ENCODE data around the gene DNAJC21.
"Not testable (repeated sequence)": the region's sequence is repeated elsewhere in the genome, so short reads cannot be mapped to it uniquely, and the experiment has no call there.

The DNAJC21 gene

DNA sequence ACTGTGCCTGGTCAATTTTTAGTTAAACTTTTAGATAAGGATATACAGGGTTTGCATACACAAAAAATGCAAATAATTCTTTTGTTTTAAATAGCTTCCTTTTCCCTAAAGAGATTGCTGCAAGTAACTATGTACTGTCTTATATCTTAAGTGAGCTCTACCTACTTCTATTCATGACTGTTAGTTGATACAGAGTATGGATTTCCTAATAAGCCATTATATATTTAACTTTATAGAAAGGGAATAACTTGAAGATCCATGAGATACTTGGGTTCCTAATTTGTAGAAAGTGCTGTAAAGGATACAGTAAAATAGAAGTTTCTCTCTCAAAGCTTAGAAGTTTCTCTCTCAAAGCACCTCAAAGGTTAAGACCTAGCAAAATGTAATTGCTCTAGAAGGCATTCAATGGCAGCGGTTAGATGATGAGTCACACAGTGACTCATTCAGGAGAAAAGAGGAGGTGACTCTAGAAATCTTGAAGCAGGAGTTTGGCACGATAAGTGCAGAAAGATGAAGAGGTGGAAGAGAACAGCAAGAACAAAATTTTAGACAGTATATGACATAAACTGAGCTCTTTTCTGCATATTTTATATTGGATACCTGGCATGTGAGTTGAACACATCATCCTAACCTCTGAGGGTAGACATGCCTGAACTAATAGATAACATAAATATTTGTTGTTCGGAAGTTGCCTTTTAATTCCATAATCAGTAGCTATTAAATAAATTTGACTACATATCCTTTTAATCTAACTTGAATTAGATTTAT lies 5.5 kb upstream of the DNAJC21 start:
- DNase-seq = peak; percentile 43

DNA sequence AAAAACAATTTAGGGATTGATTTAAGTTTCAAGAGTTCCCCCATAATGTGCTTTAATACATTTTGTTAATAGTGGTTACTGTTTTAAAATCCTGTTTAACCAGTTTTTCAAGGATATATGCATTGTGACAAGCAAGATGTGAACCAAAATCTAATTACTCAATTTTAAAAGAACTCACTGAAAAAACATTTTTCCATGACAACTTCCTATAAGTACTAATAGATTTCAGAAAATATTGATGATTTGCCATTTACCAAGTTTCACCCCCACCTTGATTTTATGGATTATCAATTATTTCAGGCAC lies 4.9 kb upstream of the DNAJC21 start:
- DNase-seq = no peak

DNA sequence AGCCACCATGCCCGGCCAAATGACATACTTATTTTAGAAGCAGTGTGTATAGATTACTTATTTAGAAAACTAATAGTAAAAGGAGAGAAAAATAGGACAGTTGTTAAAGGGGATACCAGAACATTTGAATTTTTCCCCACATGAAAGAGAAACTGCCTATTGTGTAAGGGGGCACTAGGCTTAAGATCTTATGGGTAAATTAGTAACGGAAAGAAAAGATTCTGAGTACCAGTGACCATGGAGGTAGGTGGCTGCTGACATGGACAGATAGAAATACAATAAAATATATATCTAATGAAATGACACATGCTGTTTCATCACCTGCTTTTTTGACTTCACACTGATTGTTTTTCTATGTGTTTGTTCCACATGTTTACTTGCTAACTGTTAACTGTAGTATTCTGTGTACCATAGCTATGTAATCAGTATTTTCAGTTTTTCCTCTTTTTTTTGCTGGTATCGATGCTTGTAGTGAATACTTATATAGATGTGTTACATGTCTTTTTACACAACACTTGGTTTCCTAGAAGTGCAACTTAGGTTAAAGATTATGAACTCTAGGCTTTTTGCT lies 3.0 kb upstream of the DNAJC21 start:
- no peak for DNase-seq

DNA sequence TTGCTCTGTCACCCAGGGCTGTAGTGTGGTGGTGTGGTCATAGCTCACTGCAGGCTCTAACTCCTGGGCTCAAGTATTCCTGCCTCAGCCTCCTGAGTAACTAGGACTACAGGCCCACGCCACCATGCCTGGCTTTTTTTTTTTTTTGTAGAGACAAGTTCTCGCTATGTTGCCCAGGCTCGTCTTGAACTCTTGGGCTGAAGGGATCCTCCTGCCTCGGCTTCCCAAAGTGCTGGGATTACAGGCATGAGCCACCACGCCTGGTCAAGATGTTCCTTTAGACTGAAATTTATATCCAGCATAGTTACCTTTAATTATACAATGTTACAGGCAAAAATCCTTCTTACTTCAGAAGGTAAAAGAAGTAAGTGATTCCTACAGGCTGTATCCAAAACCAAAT lies 1.6 kb upstream of the DNAJC21 start:
- DNase-seq = no peak

DNA sequence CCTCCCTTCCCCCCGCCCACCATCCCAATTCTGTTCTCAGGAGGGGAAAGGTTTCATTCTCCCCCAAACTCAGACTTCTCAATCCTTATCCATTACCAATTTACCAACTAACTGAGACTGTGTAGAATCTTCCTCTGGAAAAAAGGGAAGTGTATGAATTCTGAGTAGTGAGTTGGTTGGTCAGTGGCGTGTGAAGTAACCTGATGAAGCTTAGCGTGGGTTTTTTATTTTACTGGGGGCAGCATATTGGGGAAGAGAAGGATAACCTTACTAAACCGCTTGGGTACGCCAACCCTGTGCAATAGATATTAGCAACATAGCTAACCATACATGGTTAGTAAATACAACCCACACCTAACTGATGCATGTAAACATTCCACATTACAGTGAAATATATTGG lies 1.1 kb upstream of the DNAJC21 start:
- DNase-seq = no peak

DNA sequence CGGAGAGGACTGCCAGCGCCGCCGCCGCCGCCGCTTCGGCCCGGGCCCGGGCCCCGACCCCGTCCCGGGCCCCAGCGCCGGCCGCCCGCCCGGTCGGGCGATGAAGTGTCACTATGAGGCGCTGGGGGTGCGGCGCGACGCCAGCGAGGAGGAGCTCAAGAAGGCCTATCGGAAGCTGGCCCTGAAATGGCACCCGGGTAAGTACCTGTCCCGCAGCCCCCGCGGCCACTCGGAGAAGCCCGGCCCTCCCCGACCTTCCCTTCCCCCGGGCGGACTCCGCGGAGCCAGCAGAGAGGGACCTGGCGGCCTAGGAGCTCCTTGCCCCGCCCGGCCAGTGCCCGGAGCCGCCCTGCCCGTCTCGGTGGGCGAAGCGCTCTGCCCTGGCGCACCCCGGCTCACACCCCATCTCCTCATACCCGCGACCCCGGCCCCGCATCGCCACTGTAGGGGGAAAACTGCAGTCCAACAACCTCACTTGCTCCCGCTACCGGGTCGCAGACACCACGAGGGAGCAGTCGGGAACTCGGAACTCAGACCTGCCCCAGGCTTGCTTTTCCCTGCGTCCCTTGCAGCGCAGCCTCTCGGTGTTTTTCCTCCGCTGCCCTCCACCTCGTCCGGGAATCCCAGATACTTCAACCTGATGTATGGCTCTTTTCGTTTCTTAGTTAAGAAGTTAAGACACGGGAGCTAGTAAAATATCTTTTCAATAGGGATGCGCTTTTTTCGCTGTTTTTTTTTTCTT lies 532 bp downstream of the DNAJC21 start:
- DNase-seq = peak; percentile 85

DNA sequence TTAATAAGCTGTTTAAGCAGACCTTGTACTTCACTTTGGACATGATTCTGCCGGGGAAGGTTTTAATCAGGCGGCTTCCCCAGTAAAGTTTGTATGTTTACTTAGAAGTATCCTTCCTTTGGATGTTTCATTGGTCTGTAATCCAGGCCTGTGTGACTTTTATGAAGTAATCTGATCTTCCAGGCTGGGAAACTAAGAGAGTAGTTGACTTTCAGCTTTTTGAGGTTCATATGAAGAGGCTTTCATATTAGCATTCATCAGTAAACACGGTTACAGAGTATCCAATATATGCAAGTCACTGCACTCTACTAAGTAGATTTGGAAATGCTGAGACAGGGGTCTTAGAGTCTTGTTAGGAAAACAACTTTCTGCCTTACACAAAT lies 1.1 kb downstream of the DNAJC21 start:
- no peak for DNase-seq

DNA sequence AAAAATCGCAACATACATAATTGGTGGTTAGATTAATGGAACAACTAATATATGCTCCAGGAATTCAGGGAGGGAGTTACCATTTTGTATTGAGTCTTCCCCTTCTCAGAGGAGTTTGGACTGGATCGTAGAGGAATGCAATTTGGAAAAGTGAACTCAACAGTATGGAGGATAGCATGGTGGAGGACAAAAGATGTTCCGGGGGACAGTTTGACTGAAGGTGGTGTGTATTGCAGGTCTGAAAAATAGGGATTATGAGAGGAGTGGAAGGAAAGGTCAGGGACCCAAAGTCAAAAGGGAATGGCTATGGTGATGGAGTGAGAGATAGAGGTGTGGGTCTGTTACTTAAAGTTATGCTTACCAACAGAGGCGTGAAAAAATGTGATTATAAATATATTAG lies 1.5 kb downstream of the DNAJC21 start:
- no peak for DNase-seq

DNA sequence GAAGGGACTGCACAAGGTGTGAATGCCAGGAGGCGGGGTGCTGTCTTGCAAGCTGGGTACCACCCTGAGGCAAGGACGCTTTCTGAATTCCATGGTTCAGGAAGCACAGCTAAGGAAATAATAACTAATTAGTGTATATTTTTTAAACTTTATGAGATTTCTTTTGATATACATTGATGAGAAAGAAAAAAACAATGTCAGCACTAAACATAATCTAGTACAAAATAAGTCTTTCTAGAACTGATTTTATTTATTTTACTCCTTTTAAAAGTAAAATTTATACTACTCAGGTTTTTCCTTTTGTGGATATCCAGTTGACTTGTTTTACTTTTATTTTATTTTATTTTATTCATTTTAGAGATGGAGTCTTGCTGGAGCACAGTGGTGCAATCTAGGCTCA lies 3.6 kb downstream of the DNAJC21 start:
- DNase-seq = no peak

DNA sequence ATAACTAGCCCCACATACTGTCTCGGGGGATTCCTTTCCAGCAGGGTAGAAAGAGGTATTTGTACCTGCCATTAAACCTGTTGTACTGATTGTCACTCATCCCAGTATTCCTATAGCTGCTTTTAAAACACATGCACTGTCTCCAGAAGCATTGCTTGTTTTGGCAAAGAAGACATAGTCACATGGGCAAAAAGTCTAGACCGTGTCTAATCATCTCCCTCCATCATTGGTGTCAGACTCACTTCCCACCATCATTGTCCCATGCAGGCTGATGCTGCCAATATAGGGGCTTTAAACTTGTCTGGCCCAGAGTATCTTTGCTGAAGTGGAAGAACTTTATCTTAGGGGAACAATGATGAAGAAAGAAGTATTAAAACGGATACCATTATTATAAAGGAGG lies 12.6 kb downstream of the DNAJC21 start:
- DNase-seq = no peak

DNA sequence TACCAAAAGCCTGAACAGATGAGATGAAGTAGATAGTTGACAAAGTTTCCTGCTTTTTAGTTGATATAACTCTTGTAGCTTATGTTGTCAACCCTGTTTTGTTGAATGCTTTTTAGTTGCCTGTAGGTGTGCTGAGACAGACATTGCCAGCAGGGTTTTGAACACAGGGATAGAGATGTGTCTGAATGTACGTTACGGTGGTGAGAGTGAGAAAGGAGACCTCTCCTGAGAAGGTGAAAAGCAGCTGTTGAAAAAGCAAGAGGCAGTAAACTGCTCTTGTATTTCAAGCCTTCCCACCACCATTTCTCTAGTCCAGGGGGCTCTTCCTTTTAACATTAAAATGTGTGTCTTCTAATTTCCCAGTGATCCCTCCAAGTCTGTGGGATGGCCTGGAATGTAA lies 14.7 kb downstream of the DNAJC21 start:
- no peak for DNase-seq

DNA sequence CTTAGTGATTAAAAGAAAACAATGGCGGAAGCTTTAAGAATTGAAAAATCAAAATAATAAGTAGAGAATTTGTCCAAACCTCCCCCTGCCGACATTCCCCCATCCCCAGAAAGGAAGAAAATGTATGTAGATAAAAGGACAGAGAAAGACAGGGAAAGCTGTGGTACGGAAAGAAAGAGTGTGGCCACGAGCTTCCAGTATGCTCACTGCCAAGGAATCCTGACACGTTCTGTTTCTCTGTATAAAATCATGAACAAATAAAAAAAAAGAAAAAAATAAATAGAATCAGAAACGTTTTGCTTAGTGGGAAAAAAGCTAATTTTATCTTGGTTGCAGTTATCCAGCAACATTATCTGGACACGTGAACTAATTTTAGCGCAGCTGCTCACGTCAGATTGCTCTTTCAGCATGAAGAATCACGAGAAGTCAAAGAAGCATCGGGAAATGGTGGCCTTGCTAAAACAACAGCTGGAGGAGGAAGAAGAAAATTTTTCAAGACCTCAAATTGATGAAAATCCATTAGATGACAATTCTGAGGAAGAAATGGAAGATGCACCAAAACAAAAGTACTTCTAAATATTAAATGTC lies 15.2 kb downstream of the DNAJC21 start:
- DNase-seq = no peak

DNA sequence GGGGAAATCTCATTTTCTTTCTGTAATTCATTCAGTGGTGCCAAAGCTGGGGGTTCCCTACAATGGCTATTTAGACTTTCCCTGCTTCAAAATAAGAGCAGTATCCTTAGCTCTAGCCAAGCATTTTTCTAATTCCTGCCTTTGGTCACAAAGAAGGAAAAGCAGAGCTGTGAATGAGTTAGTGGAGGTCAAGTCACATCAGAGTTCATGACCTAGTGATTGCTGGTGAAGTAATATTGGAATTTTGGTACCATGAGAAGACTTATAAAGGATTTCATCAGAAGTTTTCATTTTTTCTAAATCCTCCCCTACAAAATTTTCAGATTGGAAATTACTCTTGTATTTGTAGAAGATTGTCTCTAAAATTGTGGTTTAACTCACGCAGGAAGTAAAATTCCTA lies 28.0 kb downstream of the DNAJC21 start:
- DNase-seq = no peak

DNA sequence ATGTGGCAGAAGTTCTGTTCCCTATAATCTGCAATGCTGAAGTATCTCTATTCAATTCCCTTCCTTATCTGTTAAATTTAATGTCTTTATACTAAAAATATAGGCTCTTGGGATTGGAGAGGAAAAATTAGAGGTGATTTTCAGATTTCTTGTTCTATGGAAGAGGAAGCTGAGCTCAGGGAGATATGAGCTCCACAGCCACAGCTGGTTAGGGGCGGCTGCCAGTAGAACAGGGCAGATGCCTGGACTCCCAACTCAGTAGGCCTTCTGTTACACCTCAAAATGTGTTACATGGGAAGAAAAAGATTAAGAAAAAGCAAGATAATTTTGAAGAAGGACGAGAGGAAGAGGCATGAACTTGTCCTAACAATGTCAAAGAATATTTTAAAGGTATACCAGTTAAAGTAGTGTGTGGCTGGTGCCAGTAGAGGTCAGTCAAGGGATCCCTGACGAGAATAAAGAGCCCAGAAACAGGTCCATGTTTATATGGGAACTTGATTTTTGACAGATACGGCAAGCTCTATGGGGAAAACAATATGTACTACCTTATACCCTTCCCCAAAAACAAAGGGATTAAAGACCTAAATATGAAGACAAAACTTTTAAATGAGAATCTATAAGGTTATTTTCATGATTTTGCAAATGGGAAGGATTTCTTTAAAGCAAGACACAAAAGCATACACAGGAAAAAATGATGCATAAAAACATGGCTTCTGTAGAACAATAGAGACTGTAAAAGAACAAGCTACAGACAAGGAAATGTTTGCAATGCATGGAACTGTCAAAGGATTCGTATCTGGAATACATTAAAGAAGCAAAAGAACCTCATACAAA lies 28.7 kb downstream of the DNAJC21 start:
- DNase-seq = peak; percentile 9

DNA sequence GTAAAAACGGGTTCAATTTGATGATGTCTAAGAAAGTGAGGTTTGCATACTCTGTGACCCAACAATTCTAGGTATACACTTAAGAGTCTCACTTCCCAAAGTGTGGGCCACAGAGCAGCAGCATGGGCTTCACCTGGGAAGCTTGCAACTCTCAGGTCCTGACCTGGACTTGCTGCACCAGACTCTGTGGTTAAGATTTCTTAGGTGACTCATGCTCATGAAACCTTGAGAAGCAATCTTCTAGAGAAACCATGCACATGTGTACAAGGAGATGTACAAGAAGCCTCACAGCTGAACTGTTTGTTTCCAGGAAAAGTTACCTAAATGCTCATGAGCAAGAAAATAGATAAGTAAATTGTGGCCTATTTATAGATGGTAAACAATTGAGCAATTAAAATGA lies 30.0 kb downstream of the DNAJC21 start:
- DNase-seq = no peak

DNA sequence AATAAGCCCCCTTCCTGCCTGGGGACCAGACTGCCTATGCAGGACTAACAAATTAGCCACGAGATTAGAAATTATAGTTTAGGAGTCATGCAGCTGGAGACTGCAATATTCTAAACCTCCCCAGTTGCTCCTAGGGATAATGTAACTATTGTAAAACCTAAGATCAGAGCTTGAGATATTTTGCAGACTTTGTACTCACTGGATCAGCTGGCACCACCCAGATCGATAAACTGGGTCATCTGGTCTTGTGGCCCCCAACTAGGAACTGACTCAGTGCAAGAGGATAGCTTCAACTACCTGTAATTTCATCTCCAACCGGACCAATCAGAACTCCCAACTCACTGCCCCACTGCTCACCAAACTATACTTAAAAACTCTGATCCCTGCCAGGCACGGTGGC lies 38.2 kb downstream of the DNAJC21 start:
- no peak for DNase-seq

DNA sequence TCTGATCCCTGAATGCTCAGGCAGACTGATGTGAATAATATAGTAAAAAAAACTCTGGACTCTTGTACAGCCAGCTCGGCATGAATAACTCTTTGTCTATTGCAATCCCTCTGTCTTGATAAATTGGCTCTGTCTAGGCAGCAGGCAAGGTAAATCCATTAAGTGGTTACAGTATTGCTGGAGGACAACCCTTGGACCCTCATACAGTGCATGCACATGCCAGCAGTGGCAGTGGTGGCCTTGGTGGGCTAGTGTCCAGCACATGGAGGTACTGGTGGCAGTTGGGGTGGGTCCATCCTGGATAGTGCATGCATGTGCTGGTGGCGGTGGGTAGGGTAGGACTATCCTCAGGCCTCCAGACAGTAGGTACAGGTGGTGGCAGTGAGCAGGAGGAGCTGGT lies 38.9 kb downstream of the DNAJC21 start:
- no peak for DNase-seq

DNA sequence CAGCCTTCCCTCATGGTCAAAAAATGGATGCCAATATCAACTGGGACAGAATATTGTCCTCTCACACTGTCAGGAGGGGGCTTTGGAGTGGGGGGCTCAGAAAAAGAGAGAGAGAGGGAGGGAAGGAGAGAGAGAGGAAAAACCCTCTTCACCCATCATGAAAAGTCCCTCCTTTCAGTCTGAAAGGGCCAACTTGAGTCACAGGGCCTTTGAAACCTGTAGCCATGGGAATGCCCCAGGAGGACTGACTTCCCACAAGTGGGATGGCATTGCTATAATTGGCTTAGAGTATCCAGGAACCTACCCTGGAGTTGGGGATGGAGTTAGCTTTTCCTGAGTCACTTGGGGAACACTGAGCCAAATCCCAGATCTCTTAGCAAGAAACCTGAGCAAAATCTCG lies 41.2 kb downstream of the DNAJC21 start:
- no peak for DNase-seq

DNA sequence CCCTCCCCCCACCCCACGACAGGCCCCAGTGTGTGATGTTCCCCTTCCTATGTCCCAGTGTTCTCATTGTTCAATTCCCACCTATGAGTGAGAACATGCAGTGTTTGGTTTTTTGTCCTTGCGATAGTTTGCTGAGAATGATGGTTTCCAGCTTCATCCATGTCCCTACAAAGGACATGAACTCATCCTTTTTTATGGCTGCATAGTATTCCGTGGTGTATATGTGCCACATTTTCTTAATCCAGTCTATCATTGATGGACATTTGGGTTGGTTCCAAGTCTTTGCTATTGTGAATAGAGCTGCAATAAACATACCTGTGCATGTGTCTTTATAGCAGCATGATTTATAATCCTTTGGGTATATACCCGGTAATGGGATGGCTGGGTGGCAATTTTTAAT lies 42.3 kb downstream of the DNAJC21 start:
- DNase-seq = not testable (repeated sequence)

DNA sequence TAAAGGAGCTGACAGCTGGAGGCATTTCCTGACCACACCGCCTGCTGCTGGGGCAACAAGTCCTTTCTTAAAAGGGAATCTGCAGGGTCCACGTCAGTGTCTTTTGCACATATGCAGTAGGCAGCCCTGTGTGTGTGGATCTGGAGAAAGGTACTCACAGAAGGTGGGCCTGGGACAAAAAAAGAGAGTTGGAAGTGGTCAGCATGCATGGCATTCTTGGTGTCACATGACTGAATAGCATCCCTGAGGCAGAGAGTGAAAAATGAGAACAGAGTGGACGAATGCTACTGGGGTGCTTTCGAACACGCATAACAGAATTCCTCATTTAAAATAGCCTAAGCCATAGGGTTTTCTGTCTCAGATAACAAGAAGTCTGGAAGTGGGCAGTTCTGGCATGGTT lies 47.0 kb downstream of the DNAJC21 start:
- no peak for DNase-seq

DNA sequence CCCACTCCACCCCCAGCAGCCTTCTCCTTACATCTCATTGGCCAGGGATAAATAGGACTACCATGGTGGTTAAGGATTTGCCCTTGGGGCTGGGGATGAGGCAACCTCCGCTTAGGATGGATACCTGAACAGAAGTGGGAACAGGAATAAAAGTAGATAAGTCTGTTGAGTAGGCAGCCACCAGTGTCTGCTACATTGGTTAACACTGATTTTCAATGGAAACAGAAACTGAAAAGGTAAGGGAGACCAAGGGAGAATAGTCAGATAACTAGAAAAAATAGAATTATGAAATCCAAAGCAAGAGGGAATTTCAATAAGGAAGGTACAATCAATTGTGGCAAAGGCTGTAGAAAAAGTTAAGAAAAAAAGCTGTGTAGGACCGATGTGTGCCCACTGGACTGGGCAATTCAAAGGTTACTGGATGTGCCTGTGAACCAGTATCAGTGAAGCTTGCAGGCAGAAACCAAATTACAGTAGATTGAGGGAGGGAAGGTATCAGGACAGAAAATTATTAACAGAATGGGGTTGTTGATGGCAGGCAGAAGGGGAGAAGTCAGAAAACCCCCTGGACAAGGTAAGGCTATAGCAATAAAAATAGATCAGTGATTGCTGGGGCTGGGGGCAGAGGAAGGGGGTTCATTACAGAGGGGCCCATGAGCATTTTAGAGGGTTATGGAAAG lies 48.7 kb downstream of the DNAJC21 start:
- DNase-seq = no peak

DNA sequence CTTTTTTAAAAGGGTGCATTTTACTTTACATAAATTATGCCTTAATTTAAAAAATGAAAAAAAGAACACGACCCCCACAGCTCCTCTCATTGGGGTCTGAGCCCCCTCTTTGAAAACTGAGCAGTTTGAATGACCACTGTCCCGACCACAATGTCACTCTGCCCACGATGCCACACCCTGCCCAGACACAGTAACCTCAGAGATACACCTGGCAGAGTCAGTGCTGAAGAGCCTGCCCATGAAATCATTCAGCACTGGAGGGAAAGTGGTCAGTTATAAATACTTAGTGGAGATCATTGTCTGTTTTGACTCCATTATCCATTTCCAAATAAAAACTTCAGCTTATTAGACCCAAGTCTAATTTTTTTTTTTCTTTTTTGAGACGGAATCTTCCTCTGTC lies 49.3 kb downstream of the DNAJC21 start:
- DNase-seq = no peak

DNA sequence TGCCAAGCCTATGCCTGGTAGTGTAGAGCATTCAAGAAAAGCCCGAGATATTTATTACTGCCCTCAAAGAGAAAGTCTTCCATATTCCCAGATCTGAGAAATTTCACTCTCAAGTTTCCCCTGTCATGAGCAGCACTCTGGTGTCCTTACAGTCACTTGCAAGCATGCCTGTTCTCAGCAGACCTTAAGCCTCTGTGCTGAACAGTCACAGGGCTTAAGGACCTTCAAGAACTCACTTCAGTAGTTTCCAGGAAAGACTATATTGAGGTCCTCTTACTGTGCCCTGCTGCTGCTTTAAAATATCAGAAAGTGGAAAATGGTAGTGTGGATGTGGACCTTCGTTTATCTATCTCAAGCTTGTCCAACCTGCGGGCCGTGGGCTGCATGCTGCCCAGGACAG lies 53.5 kb downstream of the DNAJC21 start:
- DNase-seq = no peak
